NCI-H226 (cell line): ENCODE data around the gene KLHL25.

ENCODE experiments used
- DNase-seq: peaks from one replicate; pipeline ENCODE4 v3.0.0-alpha.2; 2015

Gene KLHL25

GRCh38 chr15:85711580-85712192, 83.0 kb downstream of the KLHL25 start:
- DNase-seq = peak; percentile 41

- DNase-seq = no peak
These were observed 84.3 kb downstream of the KLHL25 start for GRCh38 chr15:85710340-85710842.
